ENCODE data around the gene ATE1.

Gene ATE1

GRCh38 chr10:121710207-121710606 is 217.6 kb downstream of the ATE1 start:
- TF ChIP-seq CTCF (IDR thresholded peaks at IDR 0.05), result no peak

- TF ChIP-seq CTCF (IDR thresholded peaks at IDR 0.05), result no peak
These were observed 218.2 kb downstream of the ATE1 start for GRCh38 chr10:121709675-121710073.

- TF ChIP-seq CTCF (IDR thresholded peaks at IDR 0.05), result no peak
These were observed 218.8 kb downstream of the ATE1 start for GRCh38 chr10:121708728-121709674.

GRCh38 chr10:121702351-121703320 is 225.2 kb downstream of the ATE1 start:
- TF ChIP-seq CTCF (IDR thresholded peaks at IDR 0.05), result no peak

GRCh38 chr10:121700416-121700815 is 227.4 kb downstream of the ATE1 start:
- TF ChIP-seq CTCF (IDR thresholded peaks at IDR 0.05), result no peak

- no peak for TF ChIP-seq CTCF (IDR thresholded peaks at IDR 0.05)
These were observed 228.9 kb downstream of the ATE1 start for GRCh38 chr10:121698902-121699301.

GRCh38 chr10:121698336-121698735 is 229.5 kb downstream of the ATE1 start:
- TF ChIP-seq CTCF (IDR thresholded peaks at IDR 0.05), result no peak
